ENCODE results near the gene MYRF. TPM values are rescaled to one million over a fixed set of nuclear protein-coding genes. Genes with fewer than 3 reads are reported as not detected.

Gene MYRF
- total and polyA plus RNA-seq, 2 donors (not counting 3 experiments of a cell fraction or from before 2014, with no cell fraction given): 0.82 to 0.98 TPM

- no peaks in the 10 kb centered on the region for H3K9me3 ChIP-seq (replicated peaks; ENCODE audit: control insufficient read depth, insufficient read depth, low read length)
- FAIRE-seq: peak; percentile 55
- H4K20me1 ChIP-seq (replicated peaks; ENCODE audit: control insufficient read depth, extremely low read depth, insufficient read depth, low read length): no peaks in the 10 kb centered on the region
- peak; percentile 50 for DNase-seq (ENCODE audit: low read depth, low spot score)
- no peak overlapping the region for H3K4me3 ChIP-seq (replicated peaks in 1 of 3; ENCODE audit: insufficient read depth in 1 of 3, low read depth in 1 of 3, low read length in 3 of 3)
- H3K4me1 ChIP-seq (ENCODE audit: control insufficient read depth, extremely low read depth, insufficient read depth, low read length): peaks cover 6% of the 10 kb centered on the region
- no peaks in the 10 kb centered on the region for H3K79me2 ChIP-seq (ENCODE audit: control insufficient read depth, insufficient read depth, low read length)
- H3K36me3 ChIP-seq (ENCODE audit: control insufficient read depth in 2 of 2, extremely low read depth in 1 of 2, insufficient read depth in 2 of 2, low read length in 2 of 2): no peaks in the 10 kb centered on the region
- dilution Hi-C loops (cut with MboI; ENCODE audit: extremely low pct_ligation_motif_present, low sequenced_read_pairs) (no loop called here), intact Hi-C loops (cut with micrococcal nuclease) (loop anchor here (1.0 kb wide), 2 partner anchors 24 to 29 kb away; partner anchors contain the start of gene MYRF)
- CTCF ChIA-PET: interaction anchor here (1.0 to 4.1 kb wide), 5 partner anchors 10 to 332 kb away, joined by 4 to 91 read pairs (median 5); no protein-coding TSS in a partner anchor
- H3K9ac ChIP-seq (replicated peaks; ENCODE audit: extremely low read depth, insufficient read depth, low read length): no peak overlapping the region
- H3K27ac ChIP-seq (ENCODE audit: insufficient read depth, low read depth, low read length): no peak overlapping the region
- H3K4me2 ChIP-seq (ENCODE audit: insufficient read depth, low read length): no peak overlapping the region
- H3K27me3 ChIP-seq (ENCODE audit: control insufficient read depth in 2 of 2, insufficient read depth in 2 of 2, low read length in 2 of 2): no peaks in the 10 kb centered on the region
- BruUV-seq (replicated peaks): no TSS peak
- TF ChIP-seq GATA2 (IDR thresholded peaks at IDR 0.05; ENCODE audit: insufficient read depth, insufficient read length, low read depth, low read length) (no peak), CTCF (IDR thresholded peaks at IDR 0.05; ENCODE audit: extremely low read depth in 1 of 2, insufficient read depth in 1 of 2, low read depth in 1 of 2, low read length in 2 of 2) (peak; percentile 72 to 86)
- POLR2A ChIA-PET: no interaction called here
- H3K9me1 ChIP-seq (replicated peaks; ENCODE audit: control insufficient read depth, extremely low read depth, insufficient read depth, low read length): no peaks in the 10 kb centered on the region
- no peak overlapping the region for H2AFZ ChIP-seq (ENCODE audit: low read depth, low read length)
Measured at GRCh38 chr11:61776561-61777075, 24.2 kb downstream of the MYRF start.

DNA sequence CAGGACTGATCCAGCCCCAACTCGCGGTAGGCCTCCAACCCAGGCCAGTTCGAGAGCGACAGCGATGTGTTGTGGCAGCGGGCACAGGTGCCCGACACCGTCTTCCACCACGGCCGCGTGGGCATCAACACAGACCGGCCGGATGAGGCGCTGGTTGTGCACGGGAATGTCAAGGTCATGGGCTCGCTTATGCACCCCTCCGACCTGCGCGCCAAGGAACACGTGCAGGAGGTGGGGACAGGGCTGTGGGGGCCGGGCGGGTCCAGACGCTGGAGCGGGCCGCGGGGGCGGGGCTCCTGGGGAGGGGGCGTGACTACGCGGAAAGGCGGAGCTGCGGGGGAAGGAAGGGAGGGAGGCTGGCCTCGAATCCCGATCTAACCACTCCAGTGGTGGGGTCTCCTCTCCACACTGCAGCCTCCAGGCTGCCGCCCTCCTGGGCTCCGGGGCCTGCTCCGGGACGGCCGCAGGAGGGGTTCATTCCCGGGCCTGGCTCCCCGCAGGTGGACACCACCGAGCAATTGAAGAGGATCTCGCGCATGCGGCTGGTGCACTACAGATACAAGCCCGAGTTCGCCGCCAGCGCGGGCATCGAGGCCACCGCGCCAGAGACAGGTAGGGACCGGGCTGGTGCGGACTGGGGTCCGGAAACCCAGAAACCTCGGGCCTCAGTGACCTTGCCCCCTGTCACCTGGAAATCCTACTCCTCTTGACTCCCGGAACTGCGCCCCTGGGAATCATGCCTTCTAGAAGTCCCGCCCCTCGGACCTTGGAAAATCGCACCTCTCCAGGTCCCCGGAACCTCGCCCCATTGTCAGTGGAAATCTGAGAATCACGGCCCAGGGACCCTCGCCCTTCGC lies 25.0 kb downstream of the MYRF start:
- no peaks in the 10 kb centered on the region for H3K9me1 ChIP-seq (replicated peaks; ENCODE audit: control insufficient read depth, extremely low read depth, insufficient read depth, low read length)
- BruUV-seq (replicated peaks): no TSS peak
- H3K79me2 ChIP-seq (ENCODE audit: control insufficient read depth, insufficient read depth, low read length): no peaks in the 10 kb centered on the region
- dilution Hi-C loops (cut with MboI; ENCODE audit: extremely low pct_ligation_motif_present, low sequenced_read_pairs) (no loop called here), intact Hi-C loops (cut with micrococcal nuclease) (no loop called here)
- H3K4me3 ChIP-seq (replicated peaks in 1 of 3; ENCODE audit: insufficient read depth in 1 of 3, low read depth in 1 of 3, low read length in 3 of 3): peak overlapping the region in 1 of 3 experiments; percentile 3
- POLR2A ChIA-PET: no interaction called here
- H3K27ac ChIP-seq (ENCODE audit: insufficient read depth, low read depth, low read length): no peak overlapping the region
- DNase-seq (ENCODE audit: low read depth, low spot score) (peak; percentile 43), FAIRE-seq (no peak)
- peak overlapping the region; percentile 53 for H2AFZ ChIP-seq (ENCODE audit: low read depth, low read length)
- H3K9ac ChIP-seq (replicated peaks; ENCODE audit: extremely low read depth, insufficient read depth, low read length): no peak overlapping the region
- no peak for TF ChIP-seq CTCF (IDR thresholded peaks at IDR 0.05; ENCODE audit: extremely low read depth in 1 of 2, insufficient read depth in 1 of 2, low read depth in 1 of 2, low read length in 2 of 2)
- TF ChIP-seq GATA2 (IDR thresholded peaks at IDR 0.05; ENCODE audit: insufficient read depth, insufficient read length, low read depth, low read length): no peak
- no peak for TF ChIP-seq FOS (IDR thresholded peaks at IDR 0.05; ENCODE audit: borderline replicate concordance, insufficient read depth, low read length)
- no peak for TF ChIP-seq POLR2A (IDR thresholded peaks at IDR 0.05; ENCODE audit: low read depth, low read length)
- no peak for TF ChIP-seq JUN (IDR thresholded peaks at IDR 0.05; ENCODE audit: borderline replicate concordance, insufficient read depth, insufficient read length, low read depth)
- no peak for TF ChIP-seq EZH2 (IDR thresholded peaks at IDR 0.05; ENCODE audit: borderline replicate concordance, low read depth, low read length, severe bottlenecking)
- TF ChIP-seq, protein P1, sequence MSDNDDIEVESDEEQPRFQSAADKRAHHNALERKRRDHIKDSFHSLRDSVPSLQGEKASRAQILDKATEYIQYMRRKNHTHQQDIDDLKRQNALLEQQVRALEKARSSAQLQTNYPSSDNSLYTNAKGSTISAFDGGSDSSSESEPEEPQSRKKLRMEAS (IDR thresholded peaks at IDR 0.05; ENCODE audit: insufficient read depth, insufficient read length): no peak
- no peak for TF ChIP-seq MYC (IDR thresholded peaks at IDR 0.05; ENCODE audit: low read depth, low read length)
- no peak for TF ChIP-seq POLR2AphosphoS5 (IDR thresholded peaks at IDR 0.05; ENCODE audit: insufficient read depth, low read depth, low read length)
- H3K4me1 ChIP-seq (ENCODE audit: control insufficient read depth, extremely low read depth, insufficient read depth, low read length): no peaks in the 10 kb centered on the region
- H3K36me3 ChIP-seq (ENCODE audit: control insufficient read depth in 2 of 2, extremely low read depth in 1 of 2, insufficient read depth in 2 of 2, low read length in 2 of 2): no peaks in the 10 kb centered on the region
- no peaks in the 10 kb centered on the region for H3K27me3 ChIP-seq (ENCODE audit: control insufficient read depth in 2 of 2, insufficient read depth in 2 of 2, low read length in 2 of 2)
- no peaks in the 10 kb centered on the region for H3K9me3 ChIP-seq (replicated peaks; ENCODE audit: control insufficient read depth, insufficient read depth, low read length)
- CTCF ChIA-PET: interaction anchor here (0.6 to 4.1 kb wide), 9 partner anchors 11 to 331 kb away, joined by 3 to 91 read pairs (median 4); no protein-coding TSS in a partner anchor
- no peaks in the 10 kb centered on the region for H4K20me1 ChIP-seq (replicated peaks; ENCODE audit: control insufficient read depth, extremely low read depth, insufficient read depth, low read length)
- H3K4me2 ChIP-seq (ENCODE audit: insufficient read depth, low read length): no peak overlapping the region
